ENCODE data around the gene ERCC2. TPM values are rescaled to one million over a fixed set of nuclear protein-coding genes. Genes with fewer than 3 reads are reported as not detected.

The ERCC2 gene
- total RNA-seq, 1 donor: 22.3 TPM

- TF ChIP-seq, protein P1, sequence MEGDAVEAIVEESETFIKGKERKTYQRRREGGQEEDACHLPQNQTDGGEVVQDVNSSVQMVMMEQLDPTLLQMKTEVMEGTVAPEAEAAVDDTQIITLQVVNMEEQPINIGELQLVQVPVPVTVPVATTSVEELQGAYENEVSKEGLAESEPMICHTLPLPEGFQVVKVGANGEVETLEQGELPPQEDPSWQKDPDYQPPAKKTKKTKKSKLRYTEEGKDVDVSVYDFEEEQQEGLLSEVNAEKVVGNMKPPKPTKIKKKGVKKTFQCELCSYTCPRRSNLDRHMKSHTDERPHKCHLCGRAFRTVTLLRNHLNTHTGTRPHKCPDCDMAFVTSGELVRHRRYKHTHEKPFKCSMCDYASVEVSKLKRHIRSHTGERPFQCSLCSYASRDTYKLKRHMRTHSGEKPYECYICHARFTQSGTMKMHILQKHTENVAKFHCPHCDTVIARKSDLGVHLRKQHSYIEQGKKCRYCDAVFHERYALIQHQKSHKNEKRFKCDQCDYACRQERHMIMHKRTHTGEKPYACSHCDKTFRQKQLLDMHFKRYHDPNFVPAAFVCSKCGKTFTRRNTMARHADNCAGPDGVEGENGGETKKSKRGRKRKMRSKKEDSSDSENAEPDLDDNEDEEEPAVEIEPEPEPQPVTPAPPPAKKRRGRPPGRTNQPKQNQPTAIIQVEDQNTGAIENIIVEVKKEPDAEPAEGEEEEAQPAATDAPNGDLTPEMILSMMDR (IDR thresholded peaks at IDR 0.05; ENCODE audit: insufficient read depth, low read length): no peak
- DNase-seq (ENCODE audit: low read depth): no peak
- H3K4me3 ChIP-seq (ENCODE audit: low read depth, low read length): no peak overlapping the region
Measured at GRCh38 chr19:45356760-45357444, 13.5 kb downstream of the ERCC2 start.

DNA sequence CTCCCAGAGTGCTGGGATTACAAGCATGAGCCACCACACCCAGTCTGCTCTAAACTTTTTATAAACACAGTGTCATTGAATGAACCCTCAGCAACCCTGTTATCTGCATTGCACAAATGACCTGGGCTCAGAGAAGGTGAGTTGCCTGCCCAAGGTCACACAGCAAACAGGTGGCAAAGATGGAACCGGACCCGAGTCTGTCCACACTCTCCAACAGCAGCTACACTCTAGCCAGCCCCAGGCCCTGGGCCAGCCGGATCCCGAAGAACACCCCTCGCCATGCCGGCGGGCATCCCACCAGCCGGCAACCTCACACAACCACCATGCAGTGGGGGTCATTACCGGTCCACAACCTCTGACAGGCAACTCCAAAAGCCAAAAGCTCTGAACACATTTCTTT is 14.5 kb downstream of the ERCC2 start:
- no peak for DNase-seq (ENCODE audit: low read depth)
- TF ChIP-seq, protein P1 (IDR thresholded peaks at IDR 0.05; ENCODE audit: insufficient read depth, low read length): no peak
- no peak overlapping the region for H3K4me3 ChIP-seq (ENCODE audit: low read depth, low read length)

- H3K4me3 ChIP-seq (ENCODE audit: low read depth, low read length): no peak overlapping the region
- DNase-seq (ENCODE audit: low read depth): no peak
- TF ChIP-seq, protein P1 (IDR thresholded peaks at IDR 0.05; ENCODE audit: insufficient read depth, low read length): no peak
Measured at GRCh38 chr19:45355402-45355801, 15.0 kb downstream of the ERCC2 start.

GRCh38 chr19:45354241-45354842 is 16.0 kb downstream of the ERCC2 start:
- DNase-seq (ENCODE audit: low read depth): no peak
- TF ChIP-seq, protein P1 (IDR thresholded peaks at IDR 0.05; ENCODE audit: insufficient read depth, low read length): no peak
- H3K4me3 ChIP-seq (ENCODE audit: low read depth, low read length): no peak overlapping the region

- no peak overlapping the region for H3K4me3 ChIP-seq (ENCODE audit: low read depth, low read length)
- TF ChIP-seq, protein P1 (IDR thresholded peaks at IDR 0.05; ENCODE audit: insufficient read depth, low read length): no peak
- no peak for DNase-seq (ENCODE audit: low read depth)
Measured at GRCh38 chr19:45352914-45353796, 17.2 kb downstream of the ERCC2 start.

DNA sequence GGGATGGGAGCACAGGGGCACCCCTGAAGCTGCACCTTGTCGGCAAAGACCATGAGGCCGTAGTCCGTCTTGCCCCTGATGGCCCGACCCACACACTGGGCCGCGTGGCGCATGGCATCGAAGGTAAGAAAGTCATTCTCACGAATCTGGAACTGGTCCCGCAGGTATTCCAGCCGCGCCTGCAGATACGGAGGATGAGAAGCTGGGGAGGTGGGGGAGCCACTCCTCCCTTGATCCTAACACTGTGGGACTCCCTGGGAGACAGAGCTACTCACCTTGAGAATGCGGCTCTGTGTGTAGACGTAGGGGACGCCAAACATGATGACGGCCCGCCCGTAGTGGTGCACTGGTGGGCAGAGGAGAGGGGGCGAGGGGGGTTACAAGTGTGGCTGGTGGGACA is 17.9 kb downstream of the ERCC2 start:
- DNase-seq (ENCODE audit: low read depth): no peak
- TF ChIP-seq, protein P1 (IDR thresholded peaks at IDR 0.05; ENCODE audit: insufficient read depth, low read length): no peak
- no peak overlapping the region for H3K4me3 ChIP-seq (ENCODE audit: low read depth, low read length)
